ENCODE measurements around the gene CCNE1. TPM values are rescaled to one million over a fixed set of nuclear protein-coding genes. Genes with fewer than 3 reads are reported as not detected.

Gene CCNE1
- total and polyA plus RNA-seq, 2 experiments from 2014 or later = 26.1 to 38.3 TPM

DNA sequence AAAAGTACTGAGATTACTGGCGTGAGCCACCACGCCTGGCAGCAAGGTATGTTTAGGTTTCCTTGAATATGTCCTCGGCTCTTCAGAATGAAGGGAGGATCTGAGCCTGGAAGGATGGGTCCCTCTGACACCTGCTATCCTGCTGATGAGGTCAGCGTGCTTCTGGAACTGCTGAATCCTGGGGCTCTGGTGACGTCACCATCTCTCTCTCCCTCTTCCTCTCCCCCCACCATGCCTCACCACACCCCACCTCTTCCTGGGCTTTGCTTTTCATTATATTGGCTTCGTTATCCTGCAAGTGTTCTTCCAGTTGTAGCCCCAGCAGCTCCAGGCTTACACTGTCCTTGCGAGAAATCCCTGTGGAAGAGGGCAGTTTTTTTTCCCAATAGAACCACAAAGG is 49.8 kb downstream of the CCNE1 start:
- Histone ChIP-seq H3K27ac (ENCODE audit: low read depth) (no peak overlapping the region), H4K20me1 (replicated peaks; ENCODE audit: insufficient read depth) (no peaks in the 10 kb centered on the region), H3F3A (replicated peaks; ENCODE audit: low read depth) (no peaks in the 10 kb centered on the region), H3K9me2 (ENCODE audit: insufficient read depth) (no peaks in the 10 kb centered on the region), H3K4me2 (no peak overlapping the region), H3K4me1 (ENCODE audit: insufficient read depth) (no peaks in the 10 kb centered on the region; the same call in 1 of the 2 replicates), H3K36me3 (ENCODE audit: insufficient read depth) (no peaks in the 10 kb centered on the region), H3K79me2 (replicated peaks; ENCODE audit: insufficient read depth) (no peaks in the 10 kb centered on the region), H3K27me3 (ENCODE audit: insufficient read depth) (no peaks in the 10 kb centered on the region), H3K4me3 (no peak overlapping the region), H2AFZ (no peak overlapping the region)
- Mint-ChIP-seq H3K4me1 (peaks cover 7% of the 10 kb centered on the region), H3K27ac (no peak overlapping the region), H3K27me3 (ENCODE audit: insufficient read depth, low read depth, poor library complexity) (peaks cover 21% of the 10 kb centered on the region), H3K4me3 (no peak overlapping the region), H3K9me3 (no peaks in the 10 kb centered on the region; the same call in 2 of the 3 replicates), H3K36me3 (ENCODE audit: low read depth) (no peaks in the 10 kb centered on the region)
- DNase-seq (ENCODE audit: low spot score) (no peak), ATAC-seq (no peak)
- TF ChIP-seq ETS1 (IDR thresholded peaks at IDR 0.05) = no peak
- TF ChIP-seq, protein P1, sequence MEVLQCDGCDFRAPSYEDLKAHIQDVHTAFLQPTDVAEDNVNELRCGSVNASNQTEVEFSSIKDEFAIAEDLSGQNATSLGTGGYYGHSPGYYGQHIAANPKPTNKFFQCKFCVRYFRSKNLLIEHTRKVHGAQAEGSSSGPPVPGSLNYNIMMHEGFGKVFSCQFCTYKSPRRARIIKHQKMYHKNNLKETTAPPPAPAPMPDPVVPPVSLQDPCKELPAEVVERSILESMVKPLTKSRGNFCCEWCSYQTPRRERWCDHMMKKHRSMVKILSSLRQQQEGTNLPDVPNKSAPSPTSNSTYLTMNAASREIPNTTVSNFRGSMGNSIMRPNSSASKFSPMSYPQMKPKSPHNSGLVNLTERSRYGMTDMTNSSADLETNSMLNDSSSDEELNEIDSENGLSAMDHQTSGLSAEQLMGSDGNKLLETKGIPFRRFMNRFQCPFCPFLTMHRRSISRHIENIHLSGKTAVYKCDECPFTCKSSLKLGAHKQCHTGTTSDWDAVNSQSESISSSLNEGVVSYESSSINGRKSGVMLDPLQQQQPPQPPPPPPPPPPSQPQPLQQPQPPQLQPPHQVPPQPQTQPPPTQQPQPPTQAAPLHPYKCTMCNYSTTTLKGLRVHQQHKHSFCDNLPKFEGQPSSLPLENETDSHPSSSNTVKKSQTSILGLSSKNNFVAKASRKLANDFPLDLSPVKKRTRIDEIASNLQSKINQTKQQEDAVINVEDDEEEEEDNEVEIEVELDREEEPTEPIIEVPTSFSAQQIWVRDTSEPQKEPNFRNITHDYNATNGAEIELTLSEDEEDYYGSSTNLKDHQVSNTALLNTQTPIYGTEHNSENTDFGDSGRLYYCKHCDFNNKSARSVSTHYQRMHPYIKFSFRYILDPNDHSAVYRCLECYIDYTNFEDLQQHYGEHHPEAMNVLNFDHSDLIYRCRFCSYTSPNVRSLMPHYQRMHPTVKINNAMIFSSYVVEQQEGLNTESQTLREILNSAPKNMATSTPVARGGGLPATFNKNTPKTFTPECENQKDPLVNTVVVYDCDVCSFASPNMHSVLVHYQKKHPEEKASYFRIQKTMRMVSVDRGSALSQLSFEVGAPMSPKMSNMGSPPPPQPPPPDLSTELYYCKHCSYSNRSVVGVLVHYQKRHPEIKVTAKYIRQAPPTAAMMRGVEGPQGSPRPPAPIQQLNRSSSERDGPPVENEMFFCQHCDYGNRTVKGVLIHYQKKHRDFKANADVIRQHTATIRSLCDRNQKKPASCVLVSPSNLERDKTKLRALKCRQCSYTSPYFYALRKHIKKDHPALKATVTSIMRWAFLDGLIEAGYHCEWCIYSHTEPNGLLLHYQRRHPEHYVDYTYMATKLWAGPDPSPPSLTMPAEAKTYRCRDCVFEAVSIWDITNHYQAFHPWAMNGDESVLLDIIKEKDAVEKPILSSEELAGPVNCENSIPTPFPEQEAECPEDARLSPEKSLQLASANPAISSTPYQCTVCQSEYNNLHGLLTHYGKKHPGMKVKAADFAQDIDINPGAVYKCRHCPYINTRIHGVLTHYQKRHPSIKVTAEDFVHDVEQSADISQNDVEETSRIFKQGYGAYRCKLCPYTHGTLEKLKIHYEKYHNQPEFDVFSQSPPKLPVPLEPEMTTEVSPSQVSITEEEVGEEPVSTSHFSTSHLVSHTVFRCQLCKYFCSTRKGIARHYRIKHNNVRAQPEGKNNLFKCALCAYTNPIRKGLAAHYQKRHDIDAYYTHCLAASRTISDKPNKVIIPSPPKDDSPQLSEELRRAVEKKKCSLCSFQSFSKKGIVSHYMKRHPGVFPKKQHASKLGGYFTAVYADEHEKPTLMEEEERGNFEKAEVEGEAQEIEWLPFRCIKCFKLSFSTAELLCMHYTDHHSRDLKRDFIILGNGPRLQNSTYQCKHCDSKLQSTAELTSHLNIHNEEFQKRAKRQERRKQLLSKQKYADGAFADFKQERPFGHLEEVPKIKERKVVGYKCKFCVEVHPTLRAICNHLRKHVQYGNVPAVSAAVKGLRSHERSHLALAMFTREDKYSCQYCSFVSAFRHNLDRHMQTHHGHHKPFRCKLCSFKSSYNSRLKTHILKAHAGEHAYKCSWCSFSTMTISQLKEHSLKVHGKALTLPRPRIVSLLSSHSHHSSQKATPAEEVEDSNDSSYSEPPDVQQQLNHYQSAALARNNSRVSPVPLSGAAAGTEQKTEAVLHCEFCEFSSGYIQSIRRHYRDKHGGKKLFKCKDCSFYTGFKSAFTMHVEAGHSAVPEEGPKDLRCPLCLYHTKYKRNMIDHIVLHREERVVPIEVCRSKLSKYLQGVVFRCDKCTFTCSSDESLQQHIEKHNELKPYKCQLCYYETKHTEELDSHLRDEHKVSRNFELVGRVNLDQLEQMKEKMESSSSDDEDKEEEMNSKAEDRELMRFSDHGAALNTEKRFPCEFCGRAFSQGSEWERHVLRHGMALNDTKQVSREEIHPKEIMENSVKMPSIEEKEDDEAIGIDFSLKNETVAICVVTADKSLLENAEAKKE (CRISPR knock-in tag; IDR thresholded peaks at IDR 0.05) = no peak

DNA sequence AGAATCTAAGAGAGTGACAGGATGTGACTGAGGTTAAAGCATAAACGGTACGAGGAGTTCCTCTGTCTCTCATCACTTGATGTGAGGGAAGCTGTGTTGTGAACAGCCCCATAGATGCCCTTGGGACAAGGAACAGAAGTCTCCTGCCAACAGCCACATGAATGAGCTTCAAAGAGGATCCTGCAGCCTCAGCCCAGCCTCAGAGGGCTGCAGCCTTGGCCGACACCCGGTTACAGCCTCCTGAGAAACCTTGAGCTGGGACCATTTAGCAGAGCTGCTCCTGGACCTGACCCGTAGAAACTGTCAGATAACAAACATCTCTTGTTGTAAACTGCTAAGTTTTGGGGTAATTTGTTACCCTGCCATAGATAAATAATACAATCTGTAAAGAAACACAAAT is 54.2 kb downstream of the CCNE1 start:
- peaks cover 14% of the 10 kb centered on the region for H3K27me3 Mint-ChIP-seq (ENCODE audit: insufficient read depth, low read depth, poor library complexity)
- Histone ChIP-seq H3K79me2 (replicated peaks; ENCODE audit: insufficient read depth) (no peaks in the 10 kb centered on the region), H3K9me2 (ENCODE audit: insufficient read depth) (no peaks in the 10 kb centered on the region), H2AFZ (no peak overlapping the region), H3K27ac (ENCODE audit: low read depth) (no peak overlapping the region), H3K4me2 (no peak overlapping the region), H3K4me1 (ENCODE audit: insufficient read depth) (no peaks in the 10 kb centered on the region), H4K20me1 (replicated peaks; ENCODE audit: insufficient read depth) (no peaks in the 10 kb centered on the region), H3K36me3 (ENCODE audit: insufficient read depth) (no peaks in the 10 kb centered on the region), H3K4me3 (no peak overlapping the region), H3F3A (replicated peaks; ENCODE audit: low read depth) (no peaks in the 10 kb centered on the region), H3K27me3 (ENCODE audit: insufficient read depth) (no peaks in the 10 kb centered on the region)
- DNase-seq (ENCODE audit: low spot score) (no peak), ATAC-seq (no peak)
- H3K27ac Mint-ChIP-seq = no peak overlapping the region
- no peak overlapping the region for H3K4me3 Mint-ChIP-seq
- H3K4me1 Mint-ChIP-seq = no peaks in the 10 kb centered on the region
- peaks cover 8% of the 10 kb centered on the region; the same call in 2 of the 3 replicates for H3K9me3 Mint-ChIP-seq
- H3K36me3 Mint-ChIP-seq (ENCODE audit: low read depth) = peaks cover 2% of the 10 kb centered on the region; the same call in 1 of the 3 replicates
- TF ChIP-seq, protein P1 (CRISPR knock-in tag; IDR thresholded peaks at IDR 0.05) = no peak
- no peak for TF ChIP-seq ZNF331 (CRISPR knock-in tag; IDR thresholded peaks at IDR 0.05; ENCODE audit: low read depth)
- no peak for TF ChIP-seq POLR2AphosphoS5 (IDR thresholded peaks at IDR 0.05; ENCODE audit: low read depth)
